Urothelium cell line (cell line): ENCODE measurements around the gene ABCC5.
A peak's percentile ranks its signal among the peaks of the same experiment; 100 is the strongest.
"Not testable (repeated sequence)": the region's sequence is repeated elsewhere in the genome, so short reads cannot be mapped to it uniquely, and the experiment has no call there.

Source experiments
- DNase-seq: peaks from one replicate; pipeline ENCODE4 v3.0.0; 2011; ENCODE audit warnings: low spot score, mixed read lengths
- FAIRE-seq: peaks from 2 replicates; lab custom pipeline; 2011; peaks lifted over from hg19 to GRCh38; lab: Jason Lieb, UNC

The ABCC5 gene

DNA sequence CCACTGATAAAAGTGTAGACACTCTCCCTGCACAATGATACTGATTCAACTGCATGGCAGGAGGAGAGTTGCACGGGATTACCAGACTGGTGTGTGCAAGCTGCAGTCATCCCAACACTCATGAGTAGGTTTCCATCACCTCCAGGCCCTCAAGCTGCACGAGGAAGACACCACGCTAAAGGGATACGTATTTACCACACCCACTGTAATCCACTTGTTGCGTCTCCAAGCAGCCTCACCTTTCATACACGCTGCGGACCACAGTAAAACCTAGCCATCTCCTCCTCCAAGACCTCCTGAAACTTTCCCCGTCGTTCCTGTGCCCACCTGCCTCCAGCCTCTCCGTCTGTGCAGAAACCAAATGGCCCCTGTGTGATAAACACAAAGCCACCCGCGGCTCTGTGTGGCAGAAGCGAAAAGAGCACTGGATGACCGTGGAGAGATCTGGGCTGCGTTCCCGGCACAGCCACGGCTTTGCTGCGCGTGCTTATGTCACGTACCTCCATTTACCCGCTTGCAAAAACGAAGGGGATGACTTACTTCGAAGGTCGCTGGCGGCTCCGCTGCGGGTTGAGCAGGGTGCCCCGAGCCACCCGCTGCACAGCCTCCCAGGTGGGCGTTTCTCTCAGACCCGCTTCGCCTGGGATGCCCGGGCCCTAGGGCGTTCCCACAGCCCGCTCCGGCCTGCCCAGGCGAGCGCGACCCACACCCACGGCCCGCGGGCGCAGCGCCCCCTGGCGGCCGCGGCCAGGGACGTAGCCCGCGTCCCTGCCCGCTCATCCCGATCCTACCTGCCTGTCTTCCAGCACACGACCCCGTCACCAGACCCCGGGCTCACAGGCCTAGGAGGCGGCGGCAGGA lies 643 bp downstream of the ABCC5 start:
- FAIRE-seq (no peak), DNase-seq (peak; percentile 94)

DNA sequence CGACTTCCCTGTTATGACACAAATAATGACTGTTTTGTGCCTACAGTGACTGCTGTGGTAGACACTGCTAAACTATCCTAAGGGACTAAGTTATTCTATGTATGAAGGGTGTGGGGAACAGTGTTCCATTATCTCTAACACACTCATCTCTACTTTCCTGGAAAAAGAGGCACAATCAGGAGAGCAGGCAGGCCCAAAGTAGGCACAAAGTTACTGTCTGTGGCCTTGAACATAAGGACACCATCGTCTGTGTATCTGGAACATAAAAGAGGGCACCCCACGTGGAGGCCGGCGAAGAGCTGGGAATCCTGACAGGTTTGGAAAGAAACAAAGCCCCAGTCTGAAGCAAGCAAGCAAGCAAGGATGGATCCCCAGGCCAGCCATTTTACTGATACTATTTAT lies 1.5 kb downstream of the ABCC5 start:
- no peak for DNase-seq
- no peak for FAIRE-seq

DNA sequence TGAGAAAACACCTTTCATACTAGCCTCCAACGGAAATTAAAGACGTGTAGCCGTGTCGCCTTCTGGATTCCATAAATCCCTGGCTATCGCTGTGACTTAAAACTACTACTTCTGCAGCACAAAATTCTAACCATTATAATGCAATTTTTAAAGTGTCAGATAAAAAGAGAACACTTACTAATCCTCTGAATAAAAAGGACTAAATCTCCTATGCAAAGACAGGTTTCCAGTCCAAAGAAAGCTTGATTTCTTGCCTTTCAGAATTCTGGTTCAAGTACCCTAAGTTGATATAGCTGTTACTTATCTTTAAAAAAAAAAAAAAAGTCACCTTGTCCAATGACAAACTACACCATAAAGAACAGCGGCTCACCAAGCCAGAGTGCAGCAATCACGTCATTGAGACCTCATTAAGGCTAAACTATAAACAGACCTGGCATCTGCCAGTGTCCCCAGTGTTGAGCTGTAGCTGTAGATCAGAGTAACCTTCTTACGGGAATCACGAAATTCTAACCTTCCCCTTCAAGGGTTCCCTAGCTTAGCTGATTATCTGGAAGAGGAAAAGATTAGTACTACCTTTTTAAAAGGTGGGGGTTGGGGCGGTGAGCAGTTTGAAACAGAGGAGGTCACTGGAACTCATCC lies 2.2 kb downstream of the ABCC5 start:
- DNase-seq (no peak), FAIRE-seq (no peak)

DNA sequence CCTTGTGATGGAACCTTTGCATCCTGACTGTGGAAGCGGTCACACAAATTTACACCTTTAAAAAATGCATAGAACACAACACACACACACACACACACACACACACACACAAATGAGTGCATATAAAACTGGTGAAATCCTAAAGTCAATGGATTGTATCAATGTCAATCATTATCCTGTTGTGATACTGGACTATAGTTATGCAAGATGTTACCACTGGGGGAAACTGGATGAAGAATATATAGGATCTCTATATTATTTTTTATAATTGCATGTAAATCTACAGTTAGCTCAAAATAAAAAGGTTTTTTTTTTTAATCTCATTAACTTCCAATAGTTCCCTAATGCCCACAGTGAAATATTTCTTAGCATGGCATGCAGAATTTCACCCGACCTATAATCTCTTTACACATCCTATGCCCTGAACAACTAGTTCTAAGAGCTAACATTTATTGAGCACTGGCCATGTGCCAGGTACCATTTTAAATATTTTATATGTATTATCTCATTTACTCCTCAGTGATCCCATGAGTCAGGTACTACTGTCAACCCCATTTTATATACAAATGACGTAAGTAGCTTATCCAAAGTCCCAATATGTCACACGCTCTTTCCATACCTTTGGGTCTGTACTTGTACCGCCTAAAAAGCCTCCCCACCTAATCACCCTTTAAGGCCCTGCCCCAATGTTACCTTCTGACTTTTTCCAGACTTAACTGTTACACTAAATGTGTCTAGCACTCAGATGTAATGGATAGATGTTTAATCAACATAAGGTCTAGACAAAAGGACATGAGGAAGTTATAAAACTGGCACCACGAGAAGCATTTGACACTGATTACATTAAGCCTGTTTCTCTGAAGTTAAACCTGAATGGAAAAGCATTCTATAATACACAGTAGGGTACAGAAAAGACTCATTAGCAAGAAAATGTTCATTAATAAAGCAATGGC lies 5.5 kb downstream of the ABCC5 start:
- DNase-seq, result no peak

DNA sequence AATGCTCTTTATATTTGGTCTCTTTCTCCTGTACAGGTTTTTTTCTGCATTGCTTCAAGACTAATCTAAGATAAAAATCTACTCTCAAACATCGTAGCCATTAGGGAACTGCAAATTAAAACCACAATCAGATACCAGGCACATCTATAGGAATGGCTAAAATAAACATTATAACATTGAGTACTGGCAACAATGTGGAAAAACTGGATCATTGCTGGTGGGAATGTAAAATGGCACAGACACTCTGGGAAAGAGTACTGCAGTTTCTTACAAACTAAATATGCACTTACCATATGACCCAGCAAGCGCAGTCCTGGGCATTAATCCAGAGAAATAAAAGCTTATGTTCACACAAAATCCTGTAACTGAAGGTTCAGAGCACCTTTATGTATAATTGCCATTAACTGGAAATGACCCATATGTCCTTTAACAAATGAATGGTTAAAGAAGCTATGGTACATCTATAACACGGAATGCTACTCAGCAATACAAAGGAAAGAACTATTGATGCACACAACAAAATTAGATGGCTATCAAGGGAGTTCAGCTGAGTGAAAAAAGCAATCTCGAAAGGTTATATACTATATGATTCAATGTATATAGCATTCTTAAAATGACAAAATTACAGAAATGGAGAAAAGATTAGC lies 6.3 kb downstream of the ABCC5 start:
- FAIRE-seq, result no peak
- DNase-seq, result no peak

More for the DNA sequence above, 5.5 kb downstream of the ABCC5 start:
- no peak for FAIRE-seq

DNA sequence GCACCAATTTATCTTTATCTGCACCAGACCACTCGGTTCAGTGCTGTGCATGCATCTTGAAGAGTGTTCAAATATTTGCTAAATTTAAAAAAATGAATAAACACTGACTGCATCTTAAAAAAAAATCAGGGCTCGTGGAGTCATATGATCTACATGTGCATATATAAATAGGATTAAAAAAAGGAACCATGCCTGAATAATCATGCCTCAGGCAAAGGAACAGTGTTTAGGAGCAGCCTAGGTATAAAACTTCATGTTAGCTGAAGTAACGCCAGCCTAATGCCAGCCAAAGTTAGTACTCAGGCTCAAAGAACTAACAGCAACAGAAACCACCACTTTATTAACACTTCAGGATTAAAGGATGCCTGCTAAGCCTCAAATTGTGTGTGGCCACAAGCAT lies 9.5 kb downstream of the ABCC5 start:
- DNase-seq, result no peak
- no peak for FAIRE-seq

DNA sequence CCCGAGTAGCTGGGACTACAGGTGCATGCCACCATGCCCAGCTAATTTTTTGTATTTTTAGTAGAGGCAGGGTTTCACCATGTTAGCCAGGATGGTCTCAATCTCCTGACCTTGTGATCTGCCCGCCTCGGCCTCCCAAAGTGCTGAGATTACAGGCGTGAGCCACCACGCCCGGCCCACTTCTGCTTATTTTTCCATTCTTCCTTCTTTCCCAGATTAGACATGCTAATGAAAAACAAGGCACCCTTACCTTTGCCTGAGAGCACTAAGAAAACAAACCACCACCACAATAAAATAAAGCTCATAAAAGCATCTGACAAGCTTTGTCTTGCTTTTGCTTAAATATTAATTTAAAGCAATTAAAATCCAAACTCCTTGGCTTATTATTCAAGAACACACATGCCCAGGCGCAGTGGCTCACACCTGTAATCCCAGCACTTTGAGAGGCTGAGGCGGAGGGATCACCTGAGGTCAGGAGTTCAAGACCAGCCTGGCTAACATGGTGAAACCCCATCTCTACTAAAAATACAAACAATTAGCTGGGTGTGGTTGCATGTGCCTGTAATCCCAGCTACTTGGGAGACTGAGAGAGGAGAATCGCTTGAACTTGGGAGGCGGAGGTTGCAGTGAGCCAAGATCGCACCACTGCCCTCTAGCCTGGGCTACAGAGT lies 10.4 kb downstream of the ABCC5 start:
- FAIRE-seq, DNase-seq: not testable (repeated sequence)

DNA sequence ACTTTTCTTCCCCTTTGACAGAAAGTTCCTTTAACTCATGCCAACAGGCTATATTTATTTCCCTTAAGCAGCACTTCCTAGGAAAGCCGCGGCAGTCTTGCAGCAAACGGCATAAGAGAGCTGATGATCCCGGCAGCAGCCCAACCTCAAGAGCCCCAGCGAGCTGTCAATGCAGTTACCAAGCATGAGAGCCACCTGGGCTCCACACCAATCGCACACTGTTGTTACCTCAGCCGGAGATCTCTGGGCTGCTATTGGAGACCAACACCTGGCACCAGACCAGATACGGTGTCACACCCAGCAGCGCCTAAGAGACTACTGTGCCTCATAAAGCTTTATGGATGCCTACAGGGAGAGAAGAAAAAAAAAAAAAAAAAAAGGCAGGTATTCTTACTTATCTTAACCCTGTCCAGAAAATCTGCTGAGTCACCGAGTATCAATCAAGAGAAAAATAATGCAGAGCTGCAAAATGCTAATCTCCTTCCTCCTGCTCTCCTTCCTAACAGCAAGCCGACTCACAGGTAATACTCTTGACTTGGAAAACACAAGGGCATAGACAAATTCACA lies 11.7 kb downstream of the ABCC5 start:
- FAIRE-seq (no peak), DNase-seq (peak; percentile 20)

DNA sequence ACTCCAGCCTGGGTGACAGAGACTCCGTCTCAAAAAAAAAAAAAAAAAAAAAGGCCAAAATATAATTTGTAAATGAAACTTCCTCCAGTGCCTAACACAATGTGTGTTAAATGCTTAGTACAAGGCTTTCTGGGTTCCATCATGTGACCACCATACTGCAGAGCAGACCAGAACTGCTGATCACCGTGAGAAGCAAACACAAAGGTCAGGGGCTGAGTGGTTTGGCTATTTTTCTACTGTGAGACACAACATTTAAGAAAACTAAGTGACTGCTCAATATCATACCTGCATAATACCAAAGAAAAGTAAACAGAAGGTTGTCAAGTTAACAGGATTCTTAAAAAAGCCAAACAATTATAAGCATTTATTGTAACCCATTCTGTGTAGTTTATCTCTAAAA lies 13.2 kb downstream of the ABCC5 start:
- no peak for DNase-seq
- FAIRE-seq, result no peak

DNA sequence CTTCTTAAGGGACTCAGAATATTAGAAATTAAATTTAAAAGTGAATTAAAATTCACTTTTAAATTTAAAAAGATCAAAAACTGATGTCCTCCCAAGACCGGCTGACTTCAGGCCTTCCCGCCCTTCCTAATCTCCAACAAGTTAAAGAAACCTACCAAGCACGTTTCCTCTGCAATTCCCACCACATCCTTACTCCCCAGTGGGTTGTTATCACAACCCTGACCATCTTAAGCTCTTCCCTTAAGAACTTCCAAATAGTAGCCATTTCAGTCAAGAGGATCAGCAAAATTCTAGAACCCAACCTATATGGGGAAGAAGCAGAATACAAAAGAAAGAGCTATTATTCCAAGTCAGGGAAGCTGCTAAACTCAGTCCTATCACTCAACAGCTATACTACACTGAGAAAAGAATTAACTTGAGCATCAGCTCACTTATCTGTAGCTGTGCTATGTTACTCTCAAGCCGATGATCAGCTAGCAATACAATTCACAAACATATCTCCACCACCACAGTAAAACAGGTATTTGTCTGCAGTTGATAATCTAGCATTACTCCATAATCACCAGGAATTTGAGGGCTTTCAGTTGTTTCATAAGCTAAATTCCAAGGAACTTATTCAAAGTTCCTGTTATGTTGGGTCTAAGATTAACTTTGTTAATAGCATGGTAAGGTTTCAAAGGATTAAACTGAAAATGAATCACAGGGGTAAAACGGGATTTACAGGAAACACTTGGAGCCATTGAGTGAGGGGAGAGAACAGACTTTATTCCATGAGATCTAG lies 14.3 kb downstream of the ABCC5 start:
- DNase-seq (no peak), FAIRE-seq (no peak)

DNA sequence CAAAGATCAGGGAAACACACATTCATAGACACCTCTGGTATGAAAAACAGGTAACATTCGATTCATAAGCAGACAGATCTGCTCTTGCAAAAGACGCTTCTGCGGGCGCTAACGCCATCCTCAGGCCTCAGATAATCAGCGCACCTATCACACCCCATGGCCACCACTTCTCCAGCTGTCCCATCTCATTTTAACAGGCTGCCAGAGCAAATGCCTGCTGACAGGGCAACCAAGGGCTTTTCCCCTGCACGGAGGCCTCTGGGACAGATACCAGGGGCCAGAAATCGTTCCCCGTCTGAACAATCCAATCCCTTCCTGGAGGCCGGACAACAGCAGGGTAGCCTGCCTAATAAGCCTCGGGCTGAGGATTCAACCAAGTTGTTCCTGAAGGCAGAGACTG lies 15.2 kb downstream of the ABCC5 start:
- FAIRE-seq, result no peak
- no peak for DNase-seq

DNA sequence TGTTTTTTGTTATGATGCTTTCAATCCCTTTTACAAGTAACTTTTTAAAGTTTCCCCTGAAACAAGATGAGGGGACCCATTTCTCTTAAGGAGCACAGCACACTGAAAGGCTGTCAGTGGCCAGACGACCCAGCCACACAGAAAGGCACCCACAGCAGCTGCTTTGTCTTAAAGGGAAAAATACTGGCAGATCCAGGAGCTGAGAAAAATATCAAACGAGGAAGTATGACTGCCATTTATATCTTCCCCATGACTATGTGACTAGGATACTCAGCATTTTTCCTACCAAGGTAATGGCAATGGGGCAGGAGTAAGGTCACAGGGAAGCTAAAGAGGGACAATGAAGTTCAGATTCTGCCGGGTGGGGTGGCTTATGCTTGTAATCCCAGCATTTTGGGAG lies 15.9 kb downstream of the ABCC5 start:
- FAIRE-seq (no peak), DNase-seq (no peak)

DNA sequence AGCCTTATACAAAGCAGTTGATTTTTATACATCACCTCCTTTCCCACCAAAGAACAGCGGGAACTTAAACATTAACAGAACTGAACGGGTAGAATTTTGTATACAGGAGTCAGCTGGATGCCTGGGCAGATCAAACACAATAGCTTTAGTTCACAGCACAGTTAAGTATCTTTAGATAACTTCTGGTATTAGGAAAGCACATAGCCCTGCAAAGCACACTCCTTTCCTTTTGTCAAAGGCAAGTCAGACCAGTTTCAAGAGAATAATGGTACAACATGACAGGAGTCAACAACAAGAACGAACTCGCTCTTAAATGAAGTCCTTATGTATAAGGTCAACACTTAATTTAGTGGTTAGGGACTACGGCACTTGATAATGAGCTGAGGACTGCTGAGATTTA lies 26.3 kb downstream of the ABCC5 start:
- DNase-seq, result no peak
- no peak for FAIRE-seq

DNA sequence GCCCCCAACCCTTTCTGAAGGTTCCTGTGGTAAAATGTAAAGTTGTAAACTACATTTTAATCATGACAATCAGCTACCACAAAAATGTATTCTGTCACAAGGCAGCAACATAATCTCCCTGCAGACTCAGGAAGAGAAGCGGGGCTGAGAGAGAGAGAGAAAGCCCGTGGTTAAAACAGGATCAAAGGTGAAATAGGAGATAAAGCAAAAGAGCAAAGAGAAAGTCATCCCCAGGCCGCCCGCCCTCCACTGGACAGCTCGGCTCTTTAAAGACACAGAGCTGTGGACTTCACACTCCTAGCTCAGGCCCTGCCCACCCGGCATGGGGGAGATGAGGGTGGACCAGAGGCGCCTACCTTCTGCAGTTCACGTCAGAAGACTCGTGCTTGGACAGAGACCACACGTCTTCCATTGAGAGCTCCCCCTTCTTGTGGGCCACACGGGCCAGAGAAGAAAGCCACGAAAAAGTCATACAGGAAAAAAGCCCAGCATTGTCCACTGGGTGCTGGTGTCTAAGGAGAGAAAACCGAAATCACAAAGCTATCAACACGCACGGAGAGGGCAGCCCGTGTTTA lies 29.4 kb downstream of the ABCC5 start:
- no peak for FAIRE-seq
- no peak for DNase-seq

DNA sequence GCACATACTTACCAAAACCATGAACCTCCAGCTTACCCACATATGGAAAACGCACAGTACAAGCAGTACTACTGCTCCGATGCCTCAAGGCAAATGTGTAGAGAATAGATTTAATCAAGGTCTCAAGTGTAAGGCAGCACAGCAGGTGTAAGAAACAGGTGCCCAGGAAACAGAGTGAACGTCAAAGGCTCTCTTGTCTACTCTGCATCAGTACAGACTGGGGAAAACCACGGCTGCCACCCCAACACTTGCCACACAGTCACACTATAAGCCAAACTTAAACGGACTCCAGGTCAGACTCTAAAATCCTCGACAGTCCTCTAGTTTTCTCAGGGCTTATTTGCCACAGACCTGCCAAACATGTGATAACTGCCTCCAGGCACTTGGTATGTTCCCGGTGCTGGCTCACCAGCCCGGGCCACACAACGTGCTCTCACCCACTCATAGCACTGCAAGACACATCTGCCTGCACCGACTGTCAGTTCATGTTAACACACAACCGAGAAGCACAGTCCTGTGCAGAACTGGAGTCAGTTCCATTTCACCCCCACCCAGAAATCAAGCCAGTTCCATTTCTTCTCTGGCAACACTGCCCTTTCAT lies 30.6 kb downstream of the ABCC5 start:
- FAIRE-seq (no peak), DNase-seq (no peak)

DNA sequence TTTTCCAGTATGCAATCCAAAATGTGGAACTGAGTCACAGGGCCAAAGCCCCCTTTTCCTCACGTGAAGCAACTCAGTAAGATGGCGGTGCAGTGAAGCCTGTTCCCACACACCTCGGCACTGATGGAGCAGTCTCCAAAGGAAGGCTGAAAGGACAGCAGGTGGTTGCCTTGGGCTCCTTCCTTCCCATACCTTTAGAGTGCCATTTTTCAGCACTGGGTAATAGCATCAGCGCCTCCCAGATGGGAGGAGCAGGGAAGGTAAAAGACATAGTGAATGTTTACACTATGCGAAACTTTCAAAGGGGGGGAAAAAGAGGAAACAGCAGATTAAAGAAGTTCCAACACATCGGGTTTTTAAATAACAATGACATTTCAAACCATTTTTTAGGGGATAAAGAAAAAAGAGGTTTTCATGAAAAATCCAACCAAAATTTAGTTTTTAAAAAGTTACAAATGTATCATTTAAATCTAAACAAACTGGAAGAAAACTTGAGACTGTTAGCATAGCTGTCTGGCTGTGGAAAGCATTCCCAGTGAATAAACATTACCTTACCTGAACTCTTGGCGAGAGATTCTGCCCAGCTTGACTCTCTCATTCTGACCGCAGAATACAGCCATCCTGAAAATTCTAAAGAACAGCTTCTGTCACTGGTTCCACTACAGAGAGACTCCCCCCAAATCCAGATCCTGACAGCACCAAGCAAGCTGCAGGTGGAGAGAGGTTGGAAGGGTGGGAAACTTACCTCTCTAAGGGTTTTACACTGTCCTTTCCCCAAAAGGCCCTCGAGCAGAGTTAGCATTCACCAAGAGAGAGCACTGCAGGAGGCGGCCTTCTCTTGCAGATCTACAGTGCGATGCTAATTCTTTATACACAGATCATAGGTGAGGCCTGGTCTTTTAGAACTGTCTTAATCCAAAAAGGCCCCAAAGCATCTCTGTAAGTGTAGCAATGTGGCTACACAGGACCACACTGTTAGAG lies 32.6 kb downstream of the ABCC5 start:
- FAIRE-seq, result no peak

DNA sequence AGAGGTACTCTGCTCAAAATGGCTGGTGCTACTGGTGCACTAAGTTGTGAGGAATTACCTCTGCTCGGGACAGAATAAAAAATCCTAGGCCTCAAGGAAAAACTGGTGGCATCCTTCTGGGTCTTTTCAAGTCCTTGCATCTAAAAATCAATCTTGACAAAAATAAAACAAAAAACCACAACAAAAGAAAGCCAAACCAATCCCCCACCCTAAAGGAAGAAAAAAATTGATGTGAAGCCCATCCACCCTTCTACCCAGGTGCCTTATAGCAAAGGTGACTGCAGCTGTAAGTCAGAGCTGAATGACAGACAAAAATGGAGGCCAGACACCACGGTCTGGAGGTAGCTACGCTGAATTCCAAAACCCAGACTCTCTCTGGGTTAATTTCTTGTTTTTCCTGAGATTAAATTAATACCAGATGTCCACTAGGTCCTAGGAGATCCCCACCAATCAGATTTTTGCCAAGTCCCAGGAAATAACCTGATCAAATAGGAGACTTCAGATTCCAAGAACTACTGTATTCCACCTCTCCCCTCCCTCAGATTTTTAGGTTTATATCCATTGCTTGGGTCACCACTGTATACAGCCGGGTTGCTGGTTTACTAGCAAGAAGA lies 33.5 kb downstream of the ABCC5 start:
- FAIRE-seq (no peak), DNase-seq (no peak)

More for the DNA sequence above, 32.6 kb downstream of the ABCC5 start:
- no peak for DNase-seq
